ENCODE measurements around the gene DERA. TPM values are rescaled to one million over a fixed set of nuclear protein-coding genes. Genes with fewer than 3 reads are reported as not detected.

Gene DERA
- total and polyA plus RNA-seq, 2 of the 13 experiments (the other 11 are each of a cell fraction or from before 2014, with no cell fraction given), result 24.0 to 51.3 TPM

GRCh38 chr12:15882118-15882971 lies 28.8 kb upstream of the DERA start, which contains the start of gene STRAP (continued):
- no peak for TF ChIP-seq TRAFD1 (CRISPR knock-in tag; IDR thresholded peaks at IDR 0.05; ENCODE audit: borderline replicate concordance)
- peak; percentile 22; the same call in 1 of the 2 replicates for TF ChIP-seq SP5 (CRISPR knock-in tag; IDR thresholded peaks at IDR 0.05; ENCODE audit: borderline replicate concordance, low read depth)
- TF ChIP-seq MAFF (IDR thresholded peaks at IDR 0.05; ENCODE audit: low read depth, low read length), result no peak
- no peak for TF ChIP-seq ZNF530 (CRISPR knock-in tag; IDR thresholded peaks at IDR 0.05; ENCODE audit: low read depth)
- peak; percentile 87; the same call in 1 of the 2 replicates for TF ChIP-seq ZNF558 (CRISPR knock-in tag; IDR thresholded peaks at IDR 0.05; ENCODE audit: borderline replicate concordance)
- no peak for TF ChIP-seq ATF7 (IDR thresholded peaks at IDR 0.05)
- no peak; the same call in 1 of the 2 replicates for TF ChIP-seq ATF7 (CRISPR knock-in tag; IDR thresholded peaks at IDR 0.05)
- peak; percentile 94 for TF ChIP-seq ZNF605 (CRISPR knock-in tag; IDR thresholded peaks at IDR 0.05)
- TF ChIP-seq KLF16 (CRISPR knock-in tag; IDR thresholded peaks at IDR 0.05), result peak in 1 of 2 experiments; percentile 52; a peak in 1 of 4 replicates
- no peak for TF ChIP-seq JARID2 (CRISPR knock-in tag; IDR thresholded peaks at IDR 0.05; ENCODE audit: insufficient replicate concordance)
- TF ChIP-seq FOXM1 (CRISPR knock-in tag; IDR thresholded peaks at IDR 0.05), result no peak
- TF ChIP-seq GABPB1 (CRISPR knock-in tag; IDR thresholded peaks at IDR 0.05), result peak; percentile 99
- TF ChIP-seq ZNF441 (CRISPR knock-in tag; IDR thresholded peaks at IDR 0.05; ENCODE audit: borderline replicate concordance), result peak; percentile 80
- no peak for TF ChIP-seq EHMT2 (IDR thresholded peaks at IDR 0.05; ENCODE audit: borderline replicate concordance, low read depth, low read length)
- no peak for TF ChIP-seq CBFB (CRISPR knock-in tag; IDR thresholded peaks at IDR 0.05)
- no peak for TF ChIP-seq MAF1 (CRISPR knock-in tag; IDR thresholded peaks at IDR 0.05; ENCODE audit: borderline replicate concordance)
- no peak; the same call in 1 of the 2 replicates for TF ChIP-seq ZNF713 (CRISPR knock-in tag; IDR thresholded peaks at IDR 0.05)
- TF ChIP-seq ARID5B (CRISPR knock-in tag; IDR thresholded peaks at IDR 0.05), result no peak
- TF ChIP-seq, protein P1, sequence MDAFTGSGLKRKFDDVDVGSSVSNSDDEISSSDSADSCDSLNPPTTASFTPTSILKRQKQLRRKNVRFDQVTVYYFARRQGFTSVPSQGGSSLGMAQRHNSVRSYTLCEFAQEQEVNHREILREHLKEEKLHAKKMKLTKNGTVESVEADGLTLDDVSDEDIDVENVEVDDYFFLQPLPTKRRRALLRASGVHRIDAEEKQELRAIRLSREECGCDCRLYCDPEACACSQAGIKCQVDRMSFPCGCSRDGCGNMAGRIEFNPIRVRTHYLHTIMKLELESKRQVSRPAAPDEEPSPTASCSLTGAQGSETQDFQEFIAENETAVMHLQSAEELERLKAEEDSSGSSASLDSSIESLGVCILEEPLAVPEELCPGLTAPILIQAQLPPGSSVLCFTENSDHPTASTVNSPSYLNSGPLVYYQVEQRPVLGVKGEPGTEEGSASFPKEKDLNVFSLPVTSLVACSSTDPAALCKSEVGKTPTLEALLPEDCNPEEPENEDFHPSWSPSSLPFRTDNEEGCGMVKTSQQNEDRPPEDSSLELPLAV (CRISPR knock-in tag; conservative IDR thresholded peaks at IDR 0.05; ENCODE audit: low read depth), result no peak
- TF ChIP-seq KDM4B (CRISPR knock-in tag; IDR thresholded peaks at IDR 0.05), result no peak
- no peak for TF ChIP-seq ZNF83 (CRISPR knock-in tag; IDR thresholded peaks at IDR 0.05; ENCODE audit: borderline replicate concordance)
- no peak for TF ChIP-seq SMAD9 (CRISPR knock-in tag; IDR thresholded peaks at IDR 0.05)
- no peak for TF ChIP-seq REL (CRISPR knock-in tag; conservative IDR thresholded peaks at IDR 0.05)

Data from HepG2 (cell line).